Measurements from ENCODE around the gene LIN37. TPM values are rescaled to one million over a fixed set of nuclear protein-coding genes. Genes with fewer than 3 reads are reported as not detected.

The LIN37 gene
- total RNA-seq, 1 experiment from 2014 or later: 5.9 TPM

GRCh38 chr19:35801828-35802227 is 53.5 kb downstream of the LIN37 start:
- Histone ChIP-seq H3K79me1 (ENCODE audit: insufficient read depth, low read depth, low read length, poor library complexity, severe bottlenecking) (no peaks in the 10 kb centered on the region), H3T11ph (ENCODE audit: low read length) (no peak overlapping the region), H3K9ac (ENCODE audit: extremely low read depth, insufficient read length, low read length) (no peak overlapping the region), H3K14ac (ENCODE audit: insufficient read depth, low read length) (no peak overlapping the region), H3K9me3 (ENCODE audit: control insufficient read depth, low read depth, low read length) (no peaks in the 10 kb centered on the region), H2BK120ac (ENCODE audit: low read depth, low read length, poor library complexity, severe bottlenecking) (no peak overlapping the region), H2AFZ (ENCODE audit: low read length) (no peak overlapping the region), H4K5ac (ENCODE audit: insufficient read length, low read depth, low read length) (no peak overlapping the region), H3K18ac (ENCODE audit: insufficient read length, low read depth, low read length) (no peak overlapping the region), H4K91ac (ENCODE audit: insufficient read length, low read depth, low read length) (no peak overlapping the region), H2BK5ac (ENCODE audit: insufficient read length, low read length) (no peak overlapping the region), H2BK12ac (ENCODE audit: insufficient read length, low read depth, low read length) (no peak overlapping the region), H4K20me1 (ENCODE audit: control insufficient read depth, insufficient read depth, insufficient read length) (no peaks in the 10 kb centered on the region), H4K8ac (replicated peaks; ENCODE audit: insufficient read length, low read depth, low read length) (no peak overlapping the region), H3K23me2 (ENCODE audit: insufficient read length, low read depth, low read length, poor library complexity, severe bottlenecking) (peaks cover 5% of the 10 kb centered on the region), H2BK15ac (ENCODE audit: low read depth, low read length) (no peak overlapping the region), H2AK5ac (ENCODE audit: insufficient read length, low read length) (no peak overlapping the region), H3K27ac (ENCODE audit: insufficient read length, low read depth, low read length) (no peak overlapping the region), H3K23ac (ENCODE audit: insufficient read length, low read depth, low read length) (no peak overlapping the region), H3K79me2 (ENCODE audit: insufficient read depth, low read length) (no peaks in the 10 kb centered on the region), H2BK20ac (ENCODE audit: low read depth, low read length, poor library complexity, severe bottlenecking) (no peak overlapping the region), H3K27me3 (ENCODE audit: insufficient read depth, low read length) (no peaks in the 10 kb centered on the region; the same call in 1 of the 2 replicates), H3K4ac (ENCODE audit: low read depth, low read length) (no peak overlapping the region), H3K4me1 (ENCODE audit: insufficient read depth, low read length) (0 out of 2 replicates have a peak, but pooled peaks cover 2% of the 10 kb centered on the region), H3K4me2 (ENCODE audit: insufficient read depth, insufficient read length, low read length) (no peak overlapping the region), H3K56ac (ENCODE audit: insufficient read length, low read depth, low read length) (no peak overlapping the region)
- H3K36me3 Mint-ChIP-seq (ENCODE audit: insufficient read depth in 1 of 3, low read depth in 3 of 3): no peaks in the 10 kb centered on the region
- peaks cover 4 to 11% of the 10 kb centered on the region in 2 experiments for H3K4me1 Mint-ChIP-seq
- peaks cover 42% of the 10 kb centered on the region for H3K27me3 Mint-ChIP-seq (ENCODE audit: low read depth)
- H3K27ac Mint-ChIP-seq: no peak overlapping the region
- DNase-seq: no peak
- H3K4me3 Mint-ChIP-seq: no peak overlapping the region
- no CpG with 5 or more reads among the region's 3 CpGs for WGBS (ENCODE audit: extremely low coverage, insufficient read length, low lambda C conversion rate)
- H3K9me3 Mint-ChIP-seq: no peaks in the 10 kb centered on the region; a peak in 2 of 5 replicates
- no peak for TF ChIP-seq CTCF (conservative IDR thresholded peaks at IDR 0.05)

Other genes starting within 250 kb of the LIN37 start
- 267 and 278 TPM in 2 replicates for gene DMKN, start 234.9 kb upstream of the LIN37 start, total RNA-seq (2021)
- gene SBSN, start 220.3 kb upstream of the LIN37 start, total RNA-seq (2021): 0.15 and 0.24 TPM in 2 replicates
- not detected in 2 replicates for gene GAPDHS, start 215.1 kb upstream of the LIN37 start, total RNA-seq (2021)
- 125 and 128 TPM in 2 replicates for gene TMEM147, start 202.9 kb upstream of the LIN37 start, total RNA-seq (2021)
- gene ATP4A, start 184.9 kb upstream of the LIN37 start, total RNA-seq (2021): 0.24 and 0.88 TPM in 2 replicates
- gene PMIS2, start 162.4 kb upstream of the LIN37 start, total RNA-seq (2021): not detected in 2 replicates
- gene HAUS5, start 135.8 kb upstream of the LIN37 start, total RNA-seq (2021): 32.8 and 32.9 TPM in 2 replicates
- gene RBM42, start 119.5 kb upstream of the LIN37 start, total RNA-seq (2021): 83.3 and 85.8 TPM in 2 replicates
- 1.5 and 1.9 TPM in 2 replicates for gene ETV2, start 106.8 kb upstream of the LIN37 start, total RNA-seq (2021)
- gene COX6B1, start 100.3 kb upstream of the LIN37 start, total RNA-seq (2021): 422 and 432 TPM in 2 replicates
- gene UPK1A, start 82.1 kb upstream of the LIN37 start, total RNA-seq (2021): 3.0 and 4.3 TPM in 2 replicates
- gene ZBTB32, start 44.0 kb upstream of the LIN37 start, total RNA-seq (2021): 0.13 TPM in 1 of 2 replicates, not detected in the other
- gene KMT2B, start 30.6 kb upstream of the LIN37 start, total RNA-seq (2021): 47.7 and 50.5 TPM in 2 replicates
- gene IGFLR1, start 6.1 kb upstream of the LIN37 start, total RNA-seq (2021): 2.9 and 3.2 TPM in 2 replicates
- 16.8 and 19.2 TPM in 2 replicates for gene U2AF1L4, start 3.2 kb upstream of the LIN37 start, total RNA-seq (2021)
- gene PSENEN, start 2.9 kb upstream of the LIN37 start, total RNA-seq (2021): 69.7 and 77.7 TPM in 2 replicates
- 0.37 TPM in 2 replicates for gene HSPB6, start 8.5 kb downstream of the LIN37 start, total RNA-seq (2021)
- 21.8 and 29.1 TPM in 2 replicates for gene PROSER3, start 9.6 kb downstream of the LIN37 start, total RNA-seq (2021)
- gene ARHGAP33, start 27.0 kb downstream of the LIN37 start, total RNA-seq (2021): 18.7 and 19.5 TPM in 2 replicates
- gene PRODH2, start 64.3 kb downstream of the LIN37 start, total RNA-seq (2021): not detected in 2 replicates
- gene NPHS1, start 103.9 kb downstream of the LIN37 start, total RNA-seq (2021): 0.83 and 1.1 TPM in 2 replicates
- gene KIRREL2, start 108.3 kb downstream of the LIN37 start, total RNA-seq (2021): 3.1 and 3.6 TPM in 2 replicates
- 29.9 and 36.9 TPM in 2 replicates for gene APLP1, start 120.0 kb downstream of the LIN37 start, total RNA-seq (2021)
- 18.4 and 18.8 TPM in 2 replicates for gene NFKBID, start 152.0 kb downstream of the LIN37 start, total RNA-seq (2021)
- 0.68 and 1.8 TPM in 2 replicates for gene HCST, start 154.0 kb downstream of the LIN37 start, total RNA-seq (2021)
- gene TYROBP, start 159.7 kb downstream of the LIN37 start, total RNA-seq (2021): not detected in 2 replicates
- 18.4 and 20.5 TPM in 2 replicates for gene LRFN3, start 187.8 kb downstream of the LIN37 start, total RNA-seq (2021)
- 14.7 and 16.0 TPM in 2 replicates for gene SDHAF1, start 246.6 kb downstream of the LIN37 start, total RNA-seq (2021)

Measured in H9 (cell line).